Kidney glomerular epithelial cell (primary cell): ENCODE results near the gene PTTG1.
A peak's percentile ranks its signal among the peaks of the same experiment; 100 is the strongest.

Source experiments
- DNase-seq: peaks from one replicate; lab custom pipeline; 2025; lab: John Stamatoyannopoulos, UW

PTTG1 gene

GRCh38 chr5:160473681-160474080 lies 52.0 kb downstream of the PTTG1 start:
- peak; percentile 56 for DNase-seq

DNA sequence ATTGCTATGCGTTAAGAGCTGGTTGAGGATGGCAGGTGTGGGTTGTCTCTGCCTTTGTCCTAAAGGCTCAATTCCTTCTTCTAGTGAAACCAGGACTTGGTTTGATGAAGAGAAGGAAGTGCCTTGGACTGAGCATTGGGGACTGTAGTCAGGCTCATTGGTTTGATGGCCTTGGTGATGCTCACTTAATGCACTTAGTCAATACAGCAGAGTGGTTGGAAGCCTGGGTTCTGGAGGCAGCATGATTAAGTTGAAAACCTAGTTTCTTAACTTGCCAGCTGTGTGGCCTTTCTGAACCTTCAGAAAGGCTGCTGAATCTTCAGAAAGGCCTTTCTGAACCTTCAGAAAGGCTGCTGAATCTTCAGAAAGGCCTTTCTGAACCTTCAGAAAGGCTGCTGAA lies 52.4 kb downstream of the PTTG1 start:
- DNase-seq, result no peak

DNA sequence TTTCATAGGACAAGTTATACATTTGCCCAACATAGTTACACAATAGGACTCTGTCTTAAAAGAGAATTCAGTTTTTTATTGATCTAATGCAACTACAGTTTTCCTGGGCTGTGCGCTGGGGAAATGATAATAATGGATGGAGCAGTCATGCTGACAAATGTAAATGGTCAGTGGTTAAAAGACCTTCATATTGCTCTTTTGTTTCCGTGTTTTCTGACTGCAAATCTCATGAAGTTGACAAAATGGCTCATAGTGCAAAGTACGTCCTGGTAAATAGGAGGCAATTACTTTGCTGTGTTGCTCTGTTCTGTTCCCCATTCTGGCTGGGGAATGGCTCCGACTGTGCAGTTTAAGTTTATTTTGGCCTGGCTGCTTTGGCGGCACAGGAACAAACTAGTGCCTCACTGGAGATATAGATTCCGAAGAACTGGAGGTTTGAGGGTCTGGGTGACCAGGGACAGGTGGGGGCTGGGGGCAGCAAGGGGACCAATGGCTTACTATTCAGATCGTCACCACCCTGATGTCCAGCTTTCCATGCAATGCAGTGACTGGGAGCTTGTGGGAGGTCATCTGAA lies 54.3 kb downstream of the PTTG1 start:
- no peak for DNase-seq

DNA sequence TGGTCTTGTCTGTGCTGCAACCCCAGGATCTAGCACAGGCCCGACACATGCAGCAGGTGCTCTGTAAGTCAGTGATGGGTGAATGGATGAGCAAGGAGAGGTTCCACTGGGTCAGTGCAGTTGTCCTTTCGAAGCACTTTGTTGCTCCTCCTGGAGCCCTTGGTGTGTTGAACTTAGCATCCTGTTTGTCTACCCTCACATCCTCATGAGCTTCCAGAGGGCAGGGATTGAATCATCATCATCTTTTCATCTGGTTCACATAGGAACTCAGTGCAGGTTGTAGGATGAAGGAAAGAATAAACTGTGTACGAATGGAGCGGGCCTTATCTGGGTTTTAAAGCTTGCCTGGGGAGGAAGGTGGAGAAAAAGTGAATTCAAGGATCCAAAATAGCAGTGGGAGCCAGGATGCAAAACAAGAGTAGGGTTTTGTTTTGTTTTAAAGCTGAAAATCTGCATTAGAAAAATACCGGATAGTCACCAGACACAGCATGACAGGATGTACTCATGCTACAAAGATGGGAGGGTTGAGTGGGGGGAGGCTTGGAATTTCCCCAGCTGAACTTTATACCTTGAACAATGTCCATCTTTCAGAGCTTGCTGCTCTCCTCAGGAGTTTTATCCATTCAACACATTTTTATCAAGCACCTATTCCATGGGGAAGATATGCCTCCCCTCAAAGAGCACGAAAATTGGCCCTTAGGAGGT lies 55.8 kb downstream of the PTTG1 start:
- DNase-seq, result peak; percentile 33

DNA sequence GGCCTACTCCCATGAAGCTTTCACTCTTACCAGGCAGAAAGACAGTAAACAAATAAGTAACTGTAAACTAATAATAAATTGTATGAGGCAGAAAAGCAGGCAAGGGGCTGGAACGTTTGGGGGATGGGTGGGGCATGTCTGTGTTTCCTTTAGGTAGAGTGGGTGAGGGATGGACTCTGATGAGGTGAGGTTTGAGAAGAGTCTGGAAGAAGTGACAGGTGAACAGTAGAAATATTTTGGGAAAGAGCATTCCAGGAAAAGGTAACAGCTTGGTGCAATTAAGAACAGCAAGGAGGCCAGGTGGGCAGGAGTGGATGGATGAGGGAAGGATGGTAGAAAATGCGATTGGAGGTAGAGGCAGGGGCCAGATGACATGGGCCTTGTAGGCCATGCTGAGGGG lies 56.5 kb downstream of the PTTG1 start:
- no peak for DNase-seq
